Sigmoid colon (tissue), 4 donors: Measurements from ENCODE around the gene SDK2.

ENCODE experiments used
- POLR2AphosphoS5 ChIP-seq, 4 donors: sonication (generic); formaldehyde crosslinking; IDR thresholded peaks; one replicate each; pipeline ENCODE4 v1.6.1; 2017; ENCODE audit warnings: antibody characterized with exemption in 4 of 4
- TF ChIP-seq, protein P1 (sequence below), 4 experiments: fragments of 450-650 bp in 3 of 4; fragments of 200-600 bp in 1 of 4; IDR thresholded peaks; one replicate each; pipeline ENCODE4 v1.5.1; 2016 to 2019; ENCODE audit warnings: antibody characterized with exemption in 4 of 4, mild to moderate bottlenecking in 3 of 4, moderate library complexity in 2 of 4

DNA sequence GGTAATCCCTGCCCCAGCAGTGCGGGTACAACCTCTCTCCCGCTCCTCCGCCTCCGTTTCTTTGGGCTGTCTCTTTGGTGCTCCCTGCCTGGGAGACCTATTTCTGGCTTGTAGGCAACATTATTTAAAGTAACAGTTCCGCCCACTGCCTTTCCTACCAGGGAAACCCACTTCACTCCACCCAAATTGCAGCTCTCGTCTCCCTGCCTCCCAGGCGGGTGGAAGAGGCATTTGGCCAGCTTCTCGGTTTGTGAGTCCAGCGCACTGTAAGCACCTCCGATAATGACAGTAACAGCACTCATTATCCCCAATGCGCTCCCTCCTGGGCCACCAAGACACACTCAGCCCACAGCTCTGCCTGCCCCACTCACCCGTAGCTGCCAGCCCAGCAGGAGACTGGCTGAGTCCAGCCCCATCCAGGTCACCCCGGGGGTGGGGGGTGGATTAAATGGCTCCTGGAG, 167.3 kb downstream of the SDK2 start:
- TF ChIP-seq, protein P1, sequence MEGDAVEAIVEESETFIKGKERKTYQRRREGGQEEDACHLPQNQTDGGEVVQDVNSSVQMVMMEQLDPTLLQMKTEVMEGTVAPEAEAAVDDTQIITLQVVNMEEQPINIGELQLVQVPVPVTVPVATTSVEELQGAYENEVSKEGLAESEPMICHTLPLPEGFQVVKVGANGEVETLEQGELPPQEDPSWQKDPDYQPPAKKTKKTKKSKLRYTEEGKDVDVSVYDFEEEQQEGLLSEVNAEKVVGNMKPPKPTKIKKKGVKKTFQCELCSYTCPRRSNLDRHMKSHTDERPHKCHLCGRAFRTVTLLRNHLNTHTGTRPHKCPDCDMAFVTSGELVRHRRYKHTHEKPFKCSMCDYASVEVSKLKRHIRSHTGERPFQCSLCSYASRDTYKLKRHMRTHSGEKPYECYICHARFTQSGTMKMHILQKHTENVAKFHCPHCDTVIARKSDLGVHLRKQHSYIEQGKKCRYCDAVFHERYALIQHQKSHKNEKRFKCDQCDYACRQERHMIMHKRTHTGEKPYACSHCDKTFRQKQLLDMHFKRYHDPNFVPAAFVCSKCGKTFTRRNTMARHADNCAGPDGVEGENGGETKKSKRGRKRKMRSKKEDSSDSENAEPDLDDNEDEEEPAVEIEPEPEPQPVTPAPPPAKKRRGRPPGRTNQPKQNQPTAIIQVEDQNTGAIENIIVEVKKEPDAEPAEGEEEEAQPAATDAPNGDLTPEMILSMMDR (IDR thresholded peaks at IDR 0.05), result no peak
- TF ChIP-seq POLR2AphosphoS5 (IDR thresholded peaks at IDR 0.05), result no peak
